Esophagus squamous epithelium (tissue), 5 donors: Measurements from ENCODE around the gene NFIB. TPM values are rescaled to one million over a fixed set of nuclear protein-coding genes. Genes with fewer than 3 reads are reported as not detected.

Source experiments
- DNase-seq: peaks from one replicate; lab custom pipeline; 2025; lab: John Stamatoyannopoulos, UW
- H3K27ac ChIP-seq, 4 donors: fragments of 200-600 bp; sonication (generic); one replicate each; pipeline ENCODE4 v1.5.1; 2016 to 2019; ENCODE audit warnings: mild to moderate bottlenecking in 1 of 4
- H3K27me3 ChIP-seq, 4 donors: fragments of 200-600 bp; sonication (generic); 1 replicate in 3 of 4; 2 replicates in 1 of 4; pipeline versions ENCODE4 v1.5.1 to v1.6.0; 2017 to 2021; ENCODE audit warnings: antibody characterized with exemption in 1 of 4
- H3K36me3 ChIP-seq, 3 donors: fragments of 200-600 bp; sonication (generic); one replicate each; pipeline ENCODE4 v1.5.1; 2016 to 2019
- H3K4me1 ChIP-seq, 3 donors: fragments of 200-600 bp; sonication (generic); one replicate each; pipeline ENCODE4 v1.5.1; 2017 to 2019
- H3K4me3 ChIP-seq, 4 donors: fragments of 200-600 bp; sonication (generic); 1 replicate in 3 of 4; 2 replicates in 1 of 4; pipeline ENCODE4 v1.5.1; 2016 to 2019; ENCODE audit warnings: mild to moderate bottlenecking in 2 of 4, moderate library complexity in 1 of 4
- H3K9me3 ChIP-seq, 3 donors: fragments of 200-600 bp; sonication (generic); one replicate each; pipeline ENCODE4 v1.5.1; 2016 to 2019
- CTCF ChIP-seq, 6 experiments: fragments of 450-650 bp in 4 of 6; fragments of 200-600 bp in 2 of 6; sonication (generic) in 2 of 6; IDR thresholded peaks; one replicate each; pipeline ENCODE4 v1.5.1; 2016 to 2019; ENCODE audit warnings: antibody characterized with exemption in 6 of 6, mild to moderate bottlenecking in 4 of 6, moderate library complexity in 4 of 6
- POLR2A ChIP-seq, 4 donors: fragments of 450-650 bp; IDR thresholded peaks; one replicate each; pipeline ENCODE4 v1.6.1; 2017; ENCODE audit warnings: antibody characterized with exemption in 4 of 4, mild to moderate bottlenecking in 4 of 4, moderate library complexity in 3 of 4
- WGBS, 2 donors: methylation state at CpG; one replicate each; pipeline ENCODE4 v1.1.5; 2018; 5-methylcytosine and 5-hydroxymethylcytosine counted together
- intact Hi-C: fragments of 100-400 bp; cut with DNase I; formaldehyde crosslinking; loops from one replicate; pipeline ENCODE4 v1.15.0; 2022
- total RNA-seq, 4 donors: library from RNA; depleted of rRNA; stranded (reverse); fragments of >200 nt; gene quantifications; one replicate each; pipeline ENCODE4 v1.1.0, GENCODE V29; 2016
- donor health status: DM: yes; HTN: yes; CAD: no.

Gene NFIB
- total RNA-seq, 4 donors from 2014 or later: 16.8 to 38.1 (median 23.0) TPM

- 9 to 22% methylated on average over 2 of the region's 2 CpGs for WGBS, 2 donors
- Histone ChIP-seq H3K27me3 (peaks cover 0 to 17% (median 0%) of the 10 kb centered on the region in 4 donors), H3K4me3 (peak overlapping the region in 3 of 4 donors; percentile 81 to 90 (median 88)), H3K27ac (peak overlapping the region; percentile 18 to 99 (median 70)), H3K36me3 (peaks cover 0 to 22% (median 0%) of the 10 kb centered on the region in 3 donors), H3K9me3 (no peaks in the 10 kb centered on the region), H3K4me1 (peaks cover 8 to 61% (median 12%) of the 10 kb centered on the region in 3 donors)
- intact Hi-C loops: no loop called here
- TF ChIP-seq POLR2A (IDR thresholded peaks at IDR 0.05) (no peak), CTCF (IDR thresholded peaks at IDR 0.05) (no peak)
- DNase-seq: no peak
These were observed 4.5 kb downstream of the NFIB start for GRCh38 chr9:14309403-14309802.

- no peak for DNase-seq
- intact Hi-C loops: no loop called here
- peaks cover 0 to 22% (median 0%) of the 10 kb centered on the region in 3 donors for H3K36me3 ChIP-seq
- no peak for TF ChIP-seq POLR2A (IDR thresholded peaks at IDR 0.05)
- TF ChIP-seq CTCF (IDR thresholded peaks at IDR 0.05): no peak
- H3K4me3 ChIP-seq: peak overlapping the region in 3 of 4 donors; percentile 81 to 90 (median 88)
- H3K27me3 ChIP-seq: peaks cover 0 to 11% (median 0%) of the 10 kb centered on the region in 4 donors
- 23 to 24% methylated on average over 6 of the region's 6 CpGs for WGBS, 2 donors
- peak overlapping the region; percentile 8 to 99 (median 70) for H3K27ac ChIP-seq
- H3K9me3 ChIP-seq: no peaks in the 10 kb centered on the region
- peaks cover 9 to 62% (median 12%) of the 10 kb centered on the region in 3 donors for H3K4me1 ChIP-seq
These were observed 5.1 kb downstream of the NFIB start for GRCh38 chr9:14308853-14309145.

- no peak for DNase-seq
- TF ChIP-seq POLR2A (IDR thresholded peaks at IDR 0.05) (no peak), CTCF (IDR thresholded peaks at IDR 0.05) (no peak)
- intact Hi-C loops: no loop called here
- Histone ChIP-seq H3K4me3 (peak overlapping the region in 3 of 4 donors; percentile 81 to 90 (median 88)), H3K36me3 (peaks cover 0 to 22% (median 0%) of the 10 kb centered on the region in 3 donors), H3K9me3 (no peaks in the 10 kb centered on the region), H3K27ac (peak overlapping the region in 3 of 4 donors; percentile 8 to 99 (median 99)), H3K27me3 (peaks cover 0 to 6% (median 0%) of the 10 kb centered on the region in 4 donors), H3K4me1 (peaks cover 12 to 66% (median 15%) of the 10 kb centered on the region in 3 donors)
- 47 to 55% methylated on average over 8 of the region's 9 CpGs for WGBS, 2 donors
These were observed 5.7 kb downstream of the NFIB start for GRCh38 chr9:14307989-14308852.

GRCh38 chr9:14306672-14307660 lies 7.0 kb downstream of the NFIB start:
- Histone ChIP-seq H3K4me1 (peaks cover 20 to 78% (median 21%) of the 10 kb centered on the region in 3 donors), H3K36me3 (peaks cover 0 to 22% (median 0%) of the 10 kb centered on the region in 3 donors), H3K27ac (no peak overlapping the region), H3K4me3 (peak overlapping the region in 1 of 4 donors; percentile 81), H3K27me3 (no peaks in the 10 kb centered on the region), H3K9me3 (no peaks in the 10 kb centered on the region)
- TF ChIP-seq CTCF (IDR thresholded peaks at IDR 0.05): no peak
- TF ChIP-seq POLR2A (IDR thresholded peaks at IDR 0.05): no peak
- DNase-seq: no peak
- intact Hi-C loops: no loop called here
- WGBS, 2 donors: 75 to 87% methylated on average over 26 of the region's 26 CpGs
